Endothelial cell of umbilical vein (primary cell): ENCODE measurements around the gene ZNF711. TPM values are rescaled to one million over a fixed set of nuclear protein-coding genes. Genes with fewer than 3 reads are reported as not detected.
"Not testable (repeated sequence)": the region's sequence is repeated elsewhere in the genome, so short reads cannot be mapped to it uniquely, and the experiment has no call there.

ENCODE experiments used
- BruUV-seq: library from RNA; stranded (reverse); fragments of 400-500 nt; replicated peaks from 2 replicates; lab custom pipeline; 2021; lab: Mats Ljungman, UMichigan
- CTCF ChIA-PET: fragments of 300-600, 350-600 bp; sonication (Branson Sonifier 250); formaldehyde crosslinking; loops from one replicate; lab custom pipeline; 2021; ENCODE audit warnings: antibody characterized with exemption, inconsistent platforms; lab: Charles Lee
- POLR2A ChIA-PET: fragments of 300-600, 350-600 bp; sonication (Branson Sonifier 250); formaldehyde crosslinking; loops from one replicate; lab custom pipeline; 2021; ENCODE audit warnings: antibody characterized with exemption, inconsistent platforms; lab: Charles Lee
- DNase-seq: peaks from one replicate; pipeline ENCODE4 v3.0.0-alpha.2; 2011; ENCODE audit warnings: low read depth, low spot score
- FAIRE-seq: peaks from 2 replicates; lab custom pipeline; 2011; peaks lifted over from hg19 to GRCh38; lab: Jason Lieb, UNC
- H2AFZ ChIP-seq: 2 replicates; pipeline ENCODE4 v1.6.0; 2012; ENCODE audit warnings: low read depth, low read length, control low read depth, inconsistent platforms
- H3K27ac ChIP-seq: 2 replicates; pipeline ENCODE4 v1.5.1; 2011; ENCODE audit warnings: low read depth, mild to moderate bottlenecking, control low read depth, low read length, moderate library complexity; ENCODE audit not compliant: insufficient read depth
- H3K27me3 ChIP-seq, 2 experiments: 2 replicates each; pipeline versions ENCODE4 v1.6.0 to v1.6.1; 2011; ENCODE audit warnings: low read length in 2 of 2, mixed read lengths in 1 of 2; ENCODE audit not compliant: control insufficient read depth in 2 of 2, insufficient read depth in 2 of 2
- H3K36me3 ChIP-seq, 2 experiments: 2 replicates in 1 of 2; 3 replicates in 1 of 2; pipeline ENCODE4 v1.5.1; 2011; ENCODE audit warnings: low read length in 2 of 2, mild to moderate bottlenecking in 1 of 2, moderate library complexity in 1 of 2; ENCODE audit not compliant: control insufficient read depth in 2 of 2, insufficient read depth in 2 of 2; ENCODE audit errors: extremely low read depth in 1 of 2
- H3K4me1 ChIP-seq: 3 replicates; pipeline ENCODE4 v1.5.1; 2011; ENCODE audit warnings: mild to moderate bottlenecking, low read length; ENCODE audit not compliant: control insufficient read depth, insufficient read depth; ENCODE audit errors: extremely low read depth
- H3K4me2 ChIP-seq: 2 replicates; pipeline ENCODE4 v1.6.1; 2011; ENCODE audit warnings: low read length, control low read depth, mixed read lengths; ENCODE audit not compliant: insufficient read depth
- H3K4me3 ChIP-seq, 3 experiments: fragments of 200-600 bp in 1 of 3; sonication (generic), shearing (Covaris generic) in 1 of 3; replicated peaks in 1 of 3; 2 replicates each; pipeline ENCODE4 v1.5.1; 2011 to 2016; ENCODE audit warnings: control low read depth in 3 of 3, low read length in 3 of 3, mild to moderate bottlenecking in 2 of 3, inconsistent platforms in 1 of 3, low read depth in 1 of 3, moderate library complexity in 1 of 3; ENCODE audit not compliant: insufficient read depth in 1 of 3
- H3K79me2 ChIP-seq: 2 replicates; pipeline ENCODE4 v1.6.0; 2012; ENCODE audit warnings: low read length, inconsistent platforms; ENCODE audit not compliant: control insufficient read depth, insufficient read depth
- H3K9ac ChIP-seq: replicated peaks from 2 replicates; pipeline ENCODE3; 2011; ENCODE audit warnings: low read length, control low read depth; ENCODE audit not compliant: insufficient read depth; ENCODE audit errors: extremely low read depth
- H3K9me1 ChIP-seq: replicated peaks from 3 replicates; pipeline ENCODE4 v1.6.0; 2011; ENCODE audit warnings: mild to moderate bottlenecking, low read length; ENCODE audit not compliant: control insufficient read depth, insufficient read depth; ENCODE audit errors: extremely low read depth
- H3K9me3 ChIP-seq: replicated peaks from 2 replicates; pipeline ENCODE4 v1.5.1; 2012; ENCODE audit warnings: low read length, inconsistent platforms; ENCODE audit not compliant: control insufficient read depth, insufficient read depth
- H4K20me1 ChIP-seq: replicated peaks from 2 replicates; pipeline ENCODE3; 2011; ENCODE audit warnings: mild to moderate bottlenecking, low read length; ENCODE audit not compliant: control insufficient read depth, insufficient read depth; ENCODE audit errors: extremely low read depth
- CTCF ChIP-seq, 2 donors: IDR thresholded peaks; 1 replicate in 1 of 2; 2 replicates in 1 of 2; pipeline ENCODE4 v1.5.1; 2011; ENCODE audit warnings: low read length in 2 of 2, mild to moderate bottlenecking in 2 of 2, moderate library complexity in 2 of 2, control low read depth in 1 of 2, inconsistent platforms in 1 of 2, low read depth in 1 of 2; ENCODE audit not compliant: insufficient read depth in 1 of 2; ENCODE audit errors: extremely low read depth in 1 of 2
- EZH2 ChIP-seq: IDR thresholded peaks from 2 replicates; pipeline ENCODE4 v1.6.1; 2012; ENCODE audit warnings: borderline replicate concordance, low read depth, mild to moderate bottlenecking, moderate library complexity, low read length, inconsistent platforms; ENCODE audit not compliant: severe bottlenecking
- FOS ChIP-seq: IDR thresholded peaks from 2 replicates; pipeline ENCODE4 v1.6.1; 2011; ENCODE audit warnings: mild to moderate bottlenecking, low read length, moderate library complexity, borderline replicate concordance; ENCODE audit not compliant: insufficient read depth
- GATA2 ChIP-seq: IDR thresholded peaks from 2 replicates; pipeline ENCODE4 v1.7.0; 2011; ENCODE audit warnings: low read depth, mild to moderate bottlenecking, moderate library complexity, mixed read lengths, low read length; ENCODE audit not compliant: insufficient read length, insufficient read depth
- JUN ChIP-seq: IDR thresholded peaks from 2 replicates; pipeline ENCODE4 v1.6.1; 2011; ENCODE audit warnings: borderline replicate concordance, low read depth; ENCODE audit not compliant: insufficient read length, insufficient read depth
- MYC ChIP-seq: IDR thresholded peaks from one replicate; pipeline ENCODE4 v1.6.1; 2011; ENCODE audit warnings: mild to moderate bottlenecking, low read depth, low read length
- POLR2A ChIP-seq: IDR thresholded peaks from 2 replicates; pipeline ENCODE4 v1.6.1; 2012; ENCODE audit warnings: low read depth, mild to moderate bottlenecking, control low read depth, low read length
- POLR2AphosphoS5 ChIP-seq: IDR thresholded peaks from 2 replicates; pipeline ENCODE4 v1.6.1; 2012; ENCODE audit warnings: low read depth, mild to moderate bottlenecking, control low read depth, low read length, moderate library complexity; ENCODE audit not compliant: insufficient read depth
- dilution Hi-C: fragments of 300-500 bp; cut with MboI; formaldehyde crosslinking; loops from one replicate; pipeline ENCODE4 v1.15.0; 2019; ENCODE audit warnings: low sequenced_read_pairs; ENCODE audit not compliant: extremely low pct_ligation_motif_present
- intact Hi-C: fragments of 100-400 bp; cut with micrococcal nuclease; formaldehyde crosslinking; loops from one replicate; pipeline ENCODE4 v1.10.0; 2022
- polyA plus RNA-seq, 4 experiments: library from polyadenylated mRNA; depleted of rRNA in 3 of 4; stranded (reverse) in 3 of 4; unstranded in 1 of 4; fragments of >200 nt; gene quantifications; 2 replicates each; pipeline versions ENCODE4 v1.2.1 to v1.2.3, GENCODE V29; 2011 to 2012; ENCODE audit warnings: missing spikeins in 1 of 4
- total RNA-seq: library from RNA; stranded (reverse); gene quantifications from 2 replicates; pipeline ENCODE4 v1.2.3, GENCODE V29; 2021
- TF ChIP-seq, protein P1 (sequence below): IDR thresholded peaks from 2 replicates; pipeline ENCODE4 v1.6.1; 2011; ENCODE audit not compliant: insufficient read depth, insufficient read length

Gene ZNF711
- total and polyA plus RNA-seq, 2 donors (not counting 3 experiments of a cell fraction or from before 2014, with no cell fraction given) = 2.2 to 5.0 TPM

DNA sequence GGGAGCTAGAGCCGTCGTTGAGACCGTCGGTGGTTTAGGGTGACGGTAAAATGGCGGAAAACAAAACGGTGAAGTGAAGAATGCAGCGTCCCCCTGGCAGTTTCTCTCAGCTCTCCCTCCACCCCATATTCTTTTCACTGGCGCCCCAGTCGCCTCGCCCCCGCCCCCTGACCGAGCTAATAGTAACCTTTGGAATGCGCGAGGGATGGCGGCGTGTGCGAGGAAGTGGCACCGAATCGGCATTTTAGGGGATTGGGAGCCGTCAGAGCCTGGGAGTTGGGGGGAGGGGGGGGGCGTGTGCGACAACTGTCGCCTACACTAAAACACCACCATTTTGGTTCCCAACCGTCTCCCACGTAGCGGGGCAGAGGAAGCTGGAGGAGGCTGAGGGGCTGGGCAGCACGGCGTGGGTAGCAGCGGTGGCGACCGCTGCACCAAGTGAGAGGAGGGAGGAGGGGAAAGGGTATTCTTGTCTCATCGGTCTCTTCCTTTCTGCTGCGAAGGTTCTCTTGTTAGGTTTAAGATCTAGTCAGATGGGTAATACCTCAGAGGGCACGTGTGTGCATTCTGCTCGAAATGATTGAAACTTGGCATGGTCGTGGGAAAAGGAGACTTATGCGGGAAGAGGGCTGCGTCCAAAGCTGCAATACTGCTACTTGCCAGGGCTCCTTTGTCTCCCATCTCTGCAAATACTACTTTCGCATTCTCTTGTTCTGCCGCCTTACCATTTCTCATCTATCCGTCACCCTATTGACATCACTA lies 840 bp downstream of the ZNF711 start:
- Histone ChIP-seq H3K4me1 (no peaks in the 10 kb centered on the region), H3K9ac (peak overlapping the region; percentile 85), H3K4me2 (peak overlapping the region; percentile 87), H2AFZ (peak overlapping the region; percentile 80), H3K79me2 (no peaks in the 10 kb centered on the region), H4K20me1 (no peaks in the 10 kb centered on the region), H3K9me3 (no peaks in the 10 kb centered on the region), H3K36me3 (no peaks in the 10 kb centered on the region), H3K27me3 (no peaks in the 10 kb centered on the region), H3K27ac (peak overlapping the region; percentile 38), H3K9me1 (no peaks in the 10 kb centered on the region), H3K4me3 (peak overlapping the region; percentile 62 to 70 (median 68))
- intact Hi-C loops (no loop called here), dilution Hi-C loops (no loop called here)
- ChIA-PET POLR2A (no interaction called here), CTCF (interaction anchor here (0.6 to 2.0 kb wide), 3 partner anchors 134 to 891 kb away, joined by 3 to 4 read pairs (median 3); no protein-coding TSS in a partner anchor)
- FAIRE-seq = peak; percentile 70
- no TSS peak for BruUV-seq
- peak; percentile 30 for DNase-seq
- TF ChIP-seq JUN (no peak), POLR2AphosphoS5 (no peak), GATA2 (no peak), EZH2 (no peak), POLR2A (no peak), FOS (no peak), MYC (no peak), CTCF (IDR thresholded peaks at IDR 0.05; ENCODE audit: extremely low read depth in 1 of 2, insufficient read depth in 1 of 2, low read depth in 1 of 2, low read length in 2 of 2) (no peak)
- TF ChIP-seq, protein P1, sequence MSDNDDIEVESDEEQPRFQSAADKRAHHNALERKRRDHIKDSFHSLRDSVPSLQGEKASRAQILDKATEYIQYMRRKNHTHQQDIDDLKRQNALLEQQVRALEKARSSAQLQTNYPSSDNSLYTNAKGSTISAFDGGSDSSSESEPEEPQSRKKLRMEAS = no peak

DNA sequence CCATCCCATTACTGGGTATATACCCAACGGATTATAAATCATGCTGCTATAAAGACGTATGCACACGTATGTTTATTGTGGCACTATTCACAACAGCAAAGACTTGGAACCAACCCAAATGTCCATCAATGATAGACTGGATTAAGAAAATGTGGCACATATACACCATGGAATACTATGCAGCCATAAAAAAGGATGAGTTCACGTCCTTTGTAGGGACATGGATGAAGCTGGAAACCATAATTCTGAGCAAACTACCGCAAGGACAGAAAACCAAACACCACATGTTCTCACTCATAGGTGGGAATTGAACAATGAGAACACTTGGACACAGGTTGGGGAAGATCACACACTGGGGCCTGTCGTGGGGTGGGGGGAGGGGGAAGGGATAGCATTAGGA lies 41.5 kb downstream of the ZNF711 start:
- BruUV-seq, H3K79me2 ChIP-seq, H2AFZ ChIP-seq, H4K20me1 ChIP-seq, POLR2A ChIA-PET, dilution Hi-C loops, DNase-seq, H3K27me3 ChIP-seq, H3K4me2 ChIP-seq, H3K9ac ChIP-seq, H3K36me3 ChIP-seq, H3K4me1 ChIP-seq, H3K27ac ChIP-seq, CTCF ChIA-PET, FAIRE-seq, H3K9me1 ChIP-seq, intact Hi-C loops, H3K4me3 ChIP-seq, H3K9me3 ChIP-seq: not testable (repeated sequence)
